Uterus (tissue), 4 donors: ENCODE data around the gene GRIK4. TPM values are rescaled to one million over a fixed set of nuclear protein-coding genes. Genes with fewer than 3 reads are reported as not detected.

ENCODE experiments used
- DNase-seq, 2 donors: peaks; one replicate each; pipeline ENCODE4 v3.0.0-alpha.2; 2019 to 2020
- H3K27ac ChIP-seq, 2 donors: fragments of 200-600 bp; sonication (generic); 1 replicate in 1 of 2; 2 replicates in 1 of 2; pipeline ENCODE4 v1.5.1; 2016 to 2018
- H3K27me3 ChIP-seq, 2 donors: fragments of 200-600 bp; sonication (generic); one replicate each; pipeline ENCODE4 v1.5.1; 2018 to 2019; ENCODE audit warnings: control low read depth in 1 of 2
- H3K36me3 ChIP-seq, 2 donors: fragments of 200-600 bp; sonication (generic); one replicate each; pipeline ENCODE4 v1.5.1; 2019; ENCODE audit warnings: control low read depth in 1 of 2
- H3K4me1 ChIP-seq, 2 donors: fragments of 200-600 bp; sonication (generic); one replicate each; pipeline ENCODE4 v1.5.1; 2018 to 2019; ENCODE audit warnings: control low read depth in 1 of 2
- H3K4me3 ChIP-seq, 2 donors: fragments of 200-600 bp; sonication (generic); 1 replicate in 1 of 2; 2 replicates in 1 of 2; pipeline ENCODE4 v1.5.1; 2018 to 2019; ENCODE audit warnings: mild to moderate bottlenecking in 1 of 2
- H3K9me3 ChIP-seq, 2 donors: fragments of 200-600 bp; sonication (generic); one replicate each; pipeline ENCODE4 v1.5.1; 2019; ENCODE audit warnings: control low read depth in 1 of 2
- CTCF ChIP-seq, 4 experiments: fragments of 200-600 bp in 2 of 4; fragments of 450-650 bp in 2 of 4; sonication (generic) in 2 of 4; IDR thresholded peaks; one replicate each; pipeline ENCODE4 v1.5.1; 2016 to 2019; ENCODE audit warnings: antibody characterized with exemption in 4 of 4, mild to moderate bottlenecking in 2 of 4, moderate library complexity in 1 of 4
- POLR2A ChIP-seq, 2 donors: fragments of 450-650 bp; IDR thresholded peaks; one replicate each; pipeline ENCODE4 v1.6.1; 2016; ENCODE audit warnings: antibody characterized with exemption in 2 of 2, mild to moderate bottlenecking in 1 of 2, moderate library complexity in 1 of 2
- intact Hi-C: fragments of 100-400 bp; cut with DNase I; formaldehyde crosslinking; loops from one replicate; pipeline ENCODE4 v1.15.1; 2023; ENCODE audit warnings: low total_unique reads
- total RNA-seq, 4 donors: library from RNA; depleted of rRNA in 3 of 4; stranded (reverse); fragments of >200 nt in 3 of 4; gene quantifications; one replicate each; pipeline versions ENCODE4 v1.1.0 to v1.2.4, GENCODE V29; 2014 to 2023
- donor health status: DM: yes; HTN: yes; CAD: no.

Gene GRIK4
- total RNA-seq, 4 donors from 2014 or later: 0.28 to 1.1 TPM; not detected in 2

GRCh38 chr11:120521176-120521575 lies 9.6 kb downstream of the GRIK4 start:
- Histone ChIP-seq H3K36me3 (no peaks in the 10 kb centered on the region), H3K4me1 (no peaks in the 10 kb centered on the region), H3K9me3 (no peaks in the 10 kb centered on the region), H3K4me3 (no peak overlapping the region), H3K27ac (no peak overlapping the region), H3K27me3 (no peaks in the 10 kb centered on the region)
- no peak for DNase-seq
- intact Hi-C loops: no loop called here
- no peak for TF ChIP-seq CTCF (IDR thresholded peaks at IDR 0.05)
- TF ChIP-seq POLR2A (IDR thresholded peaks at IDR 0.05): no peak

- intact Hi-C loops: no loop called here
- DNase-seq: no peak
- no peak overlapping the region for H3K4me3 ChIP-seq
These were observed 10.5 kb downstream of the GRIK4 start for GRCh38 chr11:120522021-120522420.

GRCh38 chr11:120522736-120523135 lies 11.2 kb downstream of the GRIK4 start:
- no peak overlapping the region for H3K27ac ChIP-seq
- DNase-seq: no peak
- peaks cover 0 to 4% of the 10 kb centered on the region in 2 donors for H3K4me1 ChIP-seq
- no peak for TF ChIP-seq CTCF (IDR thresholded peaks at IDR 0.05)
- no peak for TF ChIP-seq POLR2A (IDR thresholded peaks at IDR 0.05)
- H3K4me3 ChIP-seq: no peak overlapping the region
- intact Hi-C loops: no loop called here
- H3K9me3 ChIP-seq: no peaks in the 10 kb centered on the region
- H3K27me3 ChIP-seq: no peaks in the 10 kb centered on the region
- H3K36me3 ChIP-seq: no peaks in the 10 kb centered on the region

More at GRCh38 chr11:120522021-120522420, 10.5 kb downstream of the GRIK4 start:
- H3K4me1 ChIP-seq: no peaks in the 10 kb centered on the region
- no peak overlapping the region for H3K27ac ChIP-seq
- no peak for TF ChIP-seq POLR2A (IDR thresholded peaks at IDR 0.05)
- no peak for TF ChIP-seq CTCF (IDR thresholded peaks at IDR 0.05)
- H3K9me3 ChIP-seq: no peaks in the 10 kb centered on the region
- H3K27me3 ChIP-seq: no peaks in the 10 kb centered on the region
- H3K36me3 ChIP-seq: no peaks in the 10 kb centered on the region

- TF ChIP-seq POLR2A (IDR thresholded peaks at IDR 0.05) (no peak), CTCF (IDR thresholded peaks at IDR 0.05) (no peak)
- intact Hi-C loops: no loop called here
- no peak for DNase-seq
- H3K36me3 ChIP-seq: no peaks in the 10 kb centered on the region
- H3K27ac ChIP-seq: no peak overlapping the region
- H3K27me3 ChIP-seq: no peaks in the 10 kb centered on the region
- no peak overlapping the region for H3K4me3 ChIP-seq
- H3K4me1 ChIP-seq: peaks cover 0 to 4% of the 10 kb centered on the region in 2 donors
- H3K9me3 ChIP-seq: no peaks in the 10 kb centered on the region
These were observed 11.6 kb downstream of the GRIK4 start for GRCh38 chr11:120523196-120523595.

GRCh38 chr11:120524536-120525085 lies 13.1 kb downstream of the GRIK4 start:
- intact Hi-C loops: no loop called here
- no peak for DNase-seq
- Histone ChIP-seq H3K27ac (no peak overlapping the region), H3K4me1 (peaks cover 0 to 4% of the 10 kb centered on the region in 2 donors), H3K27me3 (no peaks in the 10 kb centered on the region), H3K9me3 (no peaks in the 10 kb centered on the region), H3K4me3 (no peak overlapping the region), H3K36me3 (no peaks in the 10 kb centered on the region)
- TF ChIP-seq CTCF (IDR thresholded peaks at IDR 0.05) (no peak), POLR2A (IDR thresholded peaks at IDR 0.05) (no peak)
